GM18511 (cell line): ENCODE measurements around the gene INMT.

Source experiments
- ATAC-seq: cut with Tn5 transposase; IDR thresholded peaks from one replicate; pipeline ENCODE4 v1.9.1; 2021; ENCODE audit warnings: mild to moderate bottlenecking, moderate library complexity; ENCODE audit not compliant: unreplicated experiment

The INMT gene

DNA sequence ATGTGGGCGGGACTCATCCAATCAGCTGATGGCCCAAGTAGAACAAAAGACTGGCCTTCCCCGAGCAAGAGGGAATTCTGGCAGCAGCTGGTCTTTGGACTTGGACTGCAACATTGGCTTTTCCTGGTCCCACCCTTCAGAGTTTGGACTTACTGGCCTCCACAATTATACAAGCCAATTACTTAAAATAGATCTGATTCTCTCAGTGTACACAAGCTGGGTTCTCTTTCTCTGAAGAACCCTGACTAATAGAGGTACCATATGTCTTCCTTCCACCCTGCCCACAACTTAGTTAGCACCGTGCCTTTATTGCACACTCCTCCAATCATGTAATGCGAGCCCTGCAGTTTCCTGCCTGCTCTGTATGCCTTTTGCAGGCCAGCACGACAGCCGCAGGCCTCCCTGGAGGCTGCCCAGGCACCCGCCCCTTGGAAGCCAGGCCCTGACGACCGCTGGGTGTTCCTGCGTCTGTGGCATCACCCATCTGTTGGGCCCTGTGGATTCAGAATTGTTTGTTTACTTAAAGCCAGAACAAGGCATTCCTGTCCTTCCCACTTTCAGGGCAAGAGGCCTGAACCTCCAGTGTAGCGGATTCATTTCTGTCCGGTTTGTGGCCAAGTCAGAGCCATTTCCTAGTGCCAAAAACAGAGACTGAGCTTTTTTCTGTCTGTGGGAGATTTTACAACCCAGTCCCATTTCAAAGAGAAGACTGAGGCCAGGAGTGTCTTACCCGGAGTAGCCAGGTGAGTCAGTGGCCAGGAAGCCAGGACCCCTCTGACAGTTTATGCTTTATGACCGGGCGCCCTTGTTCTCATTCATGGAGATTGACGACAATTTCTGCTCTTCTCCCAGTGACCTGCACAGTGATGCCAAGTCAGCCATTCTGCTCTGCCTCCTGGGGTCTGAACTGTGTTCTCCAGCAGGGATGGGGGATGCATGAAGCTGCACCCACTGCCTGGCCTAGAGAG lies 968 bp upstream of the INMT start:
- ATAC-seq: no peak

DNA sequence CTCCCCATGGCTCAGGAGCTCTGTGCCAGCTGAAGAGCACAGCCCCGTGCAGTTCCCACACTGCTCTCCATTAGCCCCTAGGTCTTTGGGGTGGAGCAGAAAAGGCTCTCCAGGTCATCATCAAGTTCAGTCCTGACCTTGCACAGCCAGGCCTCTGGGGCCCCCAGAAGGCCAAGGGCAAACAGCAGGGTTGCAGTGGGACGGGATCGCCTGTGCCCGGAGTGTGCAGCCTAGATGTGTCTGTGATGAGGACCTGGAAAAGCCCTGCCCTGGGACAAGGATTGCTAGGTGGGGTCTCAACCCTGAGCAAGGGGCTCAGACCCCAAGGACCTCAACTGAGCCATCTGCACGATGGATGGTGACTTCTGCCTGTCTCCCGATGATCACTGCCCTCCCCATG lies 549 bp downstream of the INMT start:
- ATAC-seq: no peak

DNA sequence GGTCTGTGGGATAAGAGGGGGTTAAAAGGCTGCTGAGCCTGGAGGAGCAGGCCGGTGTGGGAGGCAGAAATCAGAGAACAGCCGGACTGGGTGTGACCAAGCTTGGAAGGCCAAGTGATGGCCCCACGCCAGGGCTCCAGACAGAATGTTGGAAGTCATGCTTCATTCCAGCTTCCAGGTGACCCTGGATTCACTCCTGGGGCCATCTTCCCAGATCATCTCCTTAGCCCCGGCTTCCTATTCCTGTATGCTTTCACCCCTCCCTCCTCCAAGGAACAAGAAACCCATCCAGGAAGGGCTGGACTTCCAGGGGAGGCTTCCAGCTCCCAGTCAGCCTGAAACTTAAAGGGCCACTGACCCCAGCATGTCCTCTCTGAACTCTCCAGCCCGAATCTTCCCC lies 1.0 kb downstream of the INMT start:
- ATAC-seq: no peak

DNA sequence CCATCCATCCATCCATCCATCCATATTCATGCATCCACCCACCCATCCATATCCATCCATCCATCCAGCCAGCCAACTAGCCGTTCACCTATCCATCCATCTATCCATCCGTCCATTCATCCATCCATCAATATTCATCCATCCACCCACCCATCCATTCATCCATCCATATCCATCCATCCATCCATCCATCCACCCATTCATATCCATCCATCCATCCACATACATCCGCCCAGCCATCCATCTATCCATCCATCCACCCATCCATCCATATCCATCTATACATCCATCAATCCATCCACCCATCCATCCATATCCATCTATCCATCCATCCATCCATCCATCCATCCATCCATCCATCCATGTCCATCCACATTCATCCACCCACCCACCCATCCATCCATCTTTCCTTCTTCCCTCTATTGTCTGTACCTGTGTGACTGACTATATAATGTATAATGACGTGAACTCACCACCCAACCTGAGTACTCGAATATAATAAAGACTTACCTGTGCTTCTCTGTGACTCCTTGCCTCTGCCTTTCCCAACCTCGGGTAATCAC lies 2.5 kb downstream of the INMT start:
- ATAC-seq: no peak

DNA sequence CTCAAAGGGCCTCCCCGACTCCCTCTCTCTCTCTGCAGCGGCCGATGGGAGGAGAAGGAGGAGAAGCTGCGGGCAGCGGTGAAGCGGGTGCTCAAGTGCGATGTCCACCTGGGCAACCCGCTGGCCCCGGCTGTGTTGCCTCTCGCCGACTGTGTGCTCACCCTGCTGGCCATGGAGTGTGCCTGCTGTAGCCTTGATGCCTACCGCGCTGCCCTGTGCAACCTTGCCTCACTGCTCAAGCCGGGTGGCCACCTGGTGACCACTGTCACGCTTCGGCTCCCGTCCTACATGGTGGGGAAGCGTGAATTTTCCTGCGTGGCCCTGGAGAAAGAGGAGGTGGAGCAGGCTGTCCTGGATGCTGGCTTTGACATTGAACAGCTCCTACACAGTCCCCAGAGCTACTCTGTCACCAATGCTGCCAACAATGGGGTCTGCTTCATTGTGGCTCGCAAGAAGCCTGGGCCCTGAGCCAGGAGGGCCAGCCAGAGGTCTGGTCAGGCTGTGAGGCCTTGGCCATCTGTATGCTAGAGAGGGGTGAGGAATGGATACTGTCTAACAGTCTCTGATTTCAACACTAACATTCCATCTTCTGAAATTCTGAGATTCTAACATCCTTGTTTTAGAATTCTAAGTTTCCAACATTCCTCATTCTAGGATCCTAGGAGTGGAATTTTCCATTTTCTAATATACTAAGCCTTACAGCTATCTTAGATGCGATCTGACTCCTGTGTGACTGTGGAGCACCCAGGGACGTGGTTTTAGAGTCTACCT lies 3.6 kb downstream of the INMT start:
- no peak for ATAC-seq

DNA sequence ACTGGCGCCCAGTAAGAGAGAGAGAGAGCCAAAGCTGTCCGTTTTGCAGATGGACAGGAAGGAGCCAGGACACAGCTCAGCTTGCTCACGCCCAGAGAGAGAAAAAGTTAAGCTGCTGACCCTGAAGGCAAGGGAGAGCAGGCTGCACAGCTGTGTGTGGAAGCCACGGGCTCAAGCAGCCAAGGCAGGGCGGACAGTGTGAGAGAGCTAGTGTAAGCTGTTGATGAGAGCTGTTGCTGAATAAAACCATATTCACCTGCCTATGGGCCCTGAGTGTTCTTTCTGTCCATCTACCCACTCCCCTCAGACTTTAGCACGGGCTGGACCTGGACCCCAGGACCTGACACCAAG lies 5.4 kb downstream of the INMT start:
- no peak for ATAC-seq

DNA sequence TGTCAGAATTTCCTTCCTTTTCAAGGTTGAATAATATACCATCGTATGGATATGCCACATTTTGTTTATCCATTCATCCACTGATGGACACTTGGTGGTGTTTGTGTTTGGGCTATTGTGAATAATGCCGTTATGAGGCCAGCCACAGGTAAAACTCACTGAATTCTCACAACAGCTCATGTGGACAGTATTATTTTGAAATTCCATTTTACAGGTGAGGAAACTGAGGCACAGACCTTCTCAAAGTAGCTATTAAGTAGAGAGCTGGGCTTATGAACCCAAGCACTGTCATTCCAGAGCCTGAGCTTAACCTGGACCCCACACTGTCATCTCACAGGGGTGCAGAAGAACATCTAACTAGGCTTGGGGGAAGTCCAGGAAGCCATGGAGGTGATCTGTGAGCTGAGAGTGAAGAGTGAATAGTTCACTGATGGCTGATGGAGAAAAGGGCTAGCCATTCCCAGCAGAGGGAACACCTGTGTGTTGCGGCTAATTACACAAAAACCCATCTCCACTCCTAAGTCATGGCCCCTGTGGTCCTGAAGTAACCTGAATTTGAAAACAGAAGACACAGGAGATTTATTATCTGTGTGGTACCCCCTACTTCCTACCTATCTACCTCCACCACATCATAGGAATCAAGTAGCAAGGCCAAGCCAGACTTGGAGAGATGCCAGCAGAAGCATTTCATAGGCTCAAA lies 8.7 kb downstream of the INMT start:
- no peak for ATAC-seq

DNA sequence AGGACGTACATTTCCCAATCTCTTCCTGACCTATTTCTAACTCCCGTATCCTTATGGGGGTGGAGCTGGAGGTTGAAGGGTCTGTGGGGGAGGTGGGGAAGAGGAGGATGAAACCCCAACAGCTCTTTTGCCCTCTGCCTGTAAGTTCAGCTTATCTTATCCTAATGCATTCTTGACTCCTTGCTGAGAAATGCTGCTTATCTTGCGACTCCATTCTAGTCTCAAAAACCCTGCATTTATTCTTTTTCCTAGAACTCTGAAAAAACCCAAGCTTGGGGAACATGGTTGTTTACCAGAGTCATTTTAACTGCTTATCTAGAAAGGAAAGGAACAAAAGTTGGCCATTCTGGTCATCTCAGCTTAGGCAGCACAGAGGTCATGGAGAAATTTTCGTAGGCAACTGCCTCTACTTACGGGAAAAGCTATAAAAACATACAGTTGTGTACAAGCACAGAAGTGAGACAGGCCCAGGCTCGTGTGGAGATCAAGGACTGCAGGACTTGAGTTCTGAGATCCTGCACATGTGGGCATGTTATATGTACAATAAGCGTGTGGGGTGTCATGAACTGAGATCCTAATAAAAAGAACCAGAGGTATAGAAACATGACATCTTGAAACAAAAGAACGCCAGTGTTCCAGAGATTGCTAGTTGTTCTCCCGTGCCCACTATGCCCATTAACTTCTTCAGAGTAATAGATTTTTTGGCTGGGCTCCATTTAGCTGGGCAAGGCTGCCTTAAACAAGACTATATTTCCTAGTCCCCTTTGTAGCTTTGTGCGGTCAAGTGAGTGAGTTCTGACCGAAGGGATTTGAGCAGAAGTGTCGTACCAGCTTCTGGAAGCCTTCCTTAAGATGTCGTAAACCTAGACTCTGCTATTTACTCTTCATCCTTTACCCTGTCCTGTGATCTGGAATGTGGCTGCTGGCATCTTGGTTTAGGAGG lies 9.6 kb downstream of the INMT start:
- ATAC-seq: no peak

DNA sequence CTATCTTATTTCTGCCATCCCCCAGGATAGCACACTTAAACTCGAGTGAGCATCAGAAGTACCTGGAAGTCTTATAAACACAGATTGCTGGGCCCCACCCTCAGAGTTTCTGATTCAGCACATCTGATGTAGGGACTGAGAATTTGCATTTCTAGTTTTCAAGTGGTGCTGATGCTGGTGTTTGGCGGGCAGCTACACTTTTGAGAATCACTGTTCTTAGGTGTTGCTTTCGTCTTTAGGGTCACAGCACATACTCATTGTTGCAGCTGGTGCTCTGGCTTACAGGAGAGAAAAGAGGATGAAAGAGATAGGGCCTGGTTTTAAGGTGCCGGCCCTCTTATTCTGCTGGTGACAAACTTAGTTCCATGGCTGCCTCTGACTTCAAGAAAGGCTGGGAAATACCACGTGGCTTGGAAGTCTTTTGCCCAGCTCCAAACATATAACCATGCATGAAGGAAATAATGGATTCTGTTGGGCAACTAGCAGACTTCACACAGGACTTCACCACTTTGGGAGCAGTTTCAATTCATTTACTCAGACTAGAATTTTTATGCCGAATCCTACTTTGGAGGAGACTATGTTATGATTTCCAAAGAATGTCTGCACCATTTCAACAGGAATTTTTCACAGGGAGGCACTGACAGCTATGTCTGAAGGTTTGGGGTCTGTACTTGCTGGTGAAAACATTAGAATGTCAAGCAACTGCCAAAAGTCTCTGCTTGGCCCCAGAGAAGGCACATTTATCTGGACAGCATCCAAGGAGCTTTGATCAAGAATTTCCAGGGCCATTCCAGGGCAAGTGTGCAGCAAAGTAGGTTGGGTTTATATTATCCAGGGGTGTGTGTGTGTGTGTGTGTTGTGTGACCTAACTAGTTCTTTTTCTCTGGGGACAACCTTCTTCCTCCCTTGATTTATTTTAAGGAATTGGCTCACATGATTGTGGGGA lies 12.4 kb downstream of the INMT start:
- peak; percentile 95 for ATAC-seq

DNA sequence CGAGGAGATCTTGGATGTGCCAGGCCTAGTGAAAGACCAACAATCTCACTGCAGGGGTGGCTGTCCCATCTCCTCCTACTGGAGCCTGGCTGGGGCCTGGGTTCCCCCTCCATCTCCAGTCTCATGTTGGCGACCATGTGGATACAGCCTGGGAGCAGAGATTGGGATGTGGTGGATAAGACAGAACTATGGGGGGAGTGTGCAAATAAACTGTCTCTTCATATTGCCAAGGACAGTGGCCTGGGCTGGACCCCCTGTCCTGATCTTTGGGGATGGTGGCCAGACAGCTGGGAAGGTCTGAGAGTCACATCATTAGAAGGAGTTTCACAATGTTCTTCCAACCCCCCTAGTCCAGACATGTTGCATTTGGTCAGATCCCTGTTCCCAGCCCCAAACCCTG lies 13.5 kb downstream of the INMT start:
- no peak for ATAC-seq

DNA sequence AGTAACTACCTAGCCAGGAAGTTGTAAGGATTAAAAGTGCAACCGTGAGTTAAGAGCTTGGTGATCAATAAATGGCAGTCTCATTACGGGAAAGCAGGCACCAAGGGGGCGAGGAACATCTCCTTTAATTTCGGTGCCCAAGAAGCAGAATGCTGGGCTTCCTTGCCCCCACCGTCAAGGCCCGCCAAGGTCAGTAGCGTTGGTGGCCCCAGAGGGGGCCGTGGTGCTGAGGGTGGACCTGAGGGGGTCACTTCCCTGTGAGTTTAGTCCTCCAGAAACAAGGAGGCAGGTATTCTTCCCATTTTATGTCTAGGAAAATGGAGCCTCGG lies 18.9 kb downstream of the INMT start:
- no peak for ATAC-seq

DNA sequence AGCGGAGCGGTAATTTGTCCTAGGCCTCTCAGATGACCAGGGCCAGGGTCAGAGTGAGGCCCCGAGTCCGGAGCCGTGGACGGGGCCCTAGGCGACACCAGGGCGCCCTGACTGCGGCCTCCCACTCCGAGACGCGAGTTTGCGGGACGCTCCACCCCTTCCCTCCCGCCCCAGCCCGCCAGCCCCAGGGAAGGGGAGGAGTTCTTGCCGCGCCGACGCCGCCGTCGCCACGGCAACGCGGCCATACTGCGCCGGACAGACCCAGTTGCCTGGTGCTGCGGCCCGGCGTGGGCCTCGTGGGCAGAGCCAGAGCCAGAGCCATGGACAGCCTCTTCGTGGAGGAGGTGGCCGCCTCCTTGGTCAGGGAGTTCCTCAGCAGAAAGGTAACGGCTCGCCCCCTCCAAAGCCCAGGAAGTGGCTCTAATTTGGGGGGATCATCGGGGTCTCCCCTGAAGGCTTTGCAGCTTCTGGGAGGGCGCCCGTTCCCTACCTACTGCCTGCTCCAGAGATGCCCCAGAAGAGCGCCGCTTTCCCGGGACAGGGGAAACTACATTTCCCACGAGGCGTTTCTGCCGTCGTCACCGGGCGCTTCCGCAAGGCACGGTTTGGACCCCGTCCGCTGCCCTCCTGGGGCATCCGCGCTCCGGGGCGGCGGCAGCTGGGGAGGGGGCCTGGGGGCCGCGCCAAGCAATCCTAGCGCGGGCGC lies 19.4 kb downstream of the INMT start, which contains the start of gene MINDY4:
TSS of gene MINDY4 (plus strand) at position 244 of the 706 bp plus-strand sequence. CDS start at position 321, 77 bp downstream.
- peak; percentile 90 for ATAC-seq

DNA sequence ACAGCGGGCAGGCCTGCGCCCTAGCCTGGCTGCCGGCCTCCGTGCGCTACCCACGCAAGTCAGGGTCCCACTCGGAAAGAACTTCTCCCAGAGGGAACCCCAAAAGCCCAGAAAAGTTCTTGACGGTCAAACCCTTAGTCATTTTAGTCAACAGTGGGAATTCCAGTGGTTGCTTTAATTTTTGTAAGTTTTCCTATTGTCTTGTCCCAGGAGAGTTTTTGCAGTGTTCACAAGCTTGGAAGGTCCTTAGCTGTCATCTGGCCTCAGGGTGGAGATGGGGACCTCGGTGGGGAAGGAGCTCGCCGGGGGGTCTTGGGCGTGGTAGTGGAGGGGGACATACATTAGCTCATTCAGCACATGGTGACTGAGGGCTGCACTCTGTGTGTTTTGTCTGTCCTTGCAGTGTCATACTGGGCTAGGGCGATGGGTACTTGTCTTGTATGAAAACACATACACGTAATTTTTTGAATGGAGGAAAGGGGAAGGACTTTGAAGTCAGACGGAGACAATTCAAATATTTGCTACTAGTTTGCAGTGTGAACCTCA lies 20.0 kb downstream of the INMT start:
- ATAC-seq: peak; percentile 43

DNA sequence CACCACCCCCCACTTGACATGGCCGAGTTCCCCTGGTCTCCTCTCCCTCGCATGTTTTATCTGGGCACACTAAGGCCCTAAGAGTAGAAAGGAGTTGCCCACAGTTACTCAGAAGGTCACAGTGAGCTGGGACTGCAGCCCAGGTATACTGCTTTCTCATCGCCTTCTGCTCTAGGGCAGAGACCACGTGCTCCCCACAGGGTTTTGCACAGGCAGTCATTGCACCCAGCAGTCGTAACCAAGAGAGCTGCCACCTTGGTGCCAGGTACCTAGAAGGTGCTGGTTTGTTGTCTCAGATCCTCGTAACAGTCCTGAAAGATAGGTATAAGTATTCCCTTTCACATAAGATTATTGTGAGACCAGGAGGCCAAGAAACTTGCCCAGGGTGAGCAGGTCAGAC lies 21.0 kb downstream of the INMT start:
- ATAC-seq: no peak

DNA sequence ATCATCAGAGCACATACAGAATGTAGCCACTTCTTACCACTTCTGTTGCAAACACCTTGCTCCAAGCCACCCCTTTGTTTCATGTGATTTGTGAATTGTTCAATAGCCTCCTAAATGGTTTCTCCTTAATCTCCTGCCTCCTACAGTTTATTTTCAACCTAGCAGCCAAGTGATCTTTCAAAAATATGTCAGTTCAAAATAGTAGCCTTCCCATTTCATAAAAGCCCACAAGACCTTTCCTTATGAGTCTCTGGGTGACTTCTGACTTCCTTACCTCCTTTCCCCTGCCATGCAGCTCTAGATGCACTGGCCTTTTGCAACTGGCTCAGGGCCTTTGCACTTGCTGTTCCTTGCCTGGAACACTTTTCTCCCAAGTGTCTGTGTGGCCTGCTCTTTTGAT lies 24.1 kb downstream of the INMT start:
- ATAC-seq: no peak

DNA sequence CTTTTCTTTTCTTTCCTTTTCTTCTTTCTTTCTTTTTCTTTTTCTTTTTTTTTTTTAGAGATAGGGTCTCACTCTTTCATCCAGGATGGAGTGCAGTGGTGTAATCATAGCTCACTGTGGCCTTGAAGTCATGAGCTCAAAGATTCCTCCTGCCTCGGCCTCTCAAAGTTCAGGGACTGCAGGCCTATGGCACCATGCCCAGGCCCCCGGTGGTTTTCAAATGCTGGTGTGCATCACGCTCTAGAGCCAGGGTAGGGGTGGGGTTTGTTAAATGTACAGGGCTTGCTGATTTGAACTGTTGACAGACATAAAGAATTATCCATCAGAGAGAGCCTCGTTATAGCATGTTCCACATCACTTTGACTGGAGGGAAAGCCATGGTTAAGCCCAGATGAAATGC lies 25.0 kb downstream of the INMT start:
- ATAC-seq: no peak

DNA sequence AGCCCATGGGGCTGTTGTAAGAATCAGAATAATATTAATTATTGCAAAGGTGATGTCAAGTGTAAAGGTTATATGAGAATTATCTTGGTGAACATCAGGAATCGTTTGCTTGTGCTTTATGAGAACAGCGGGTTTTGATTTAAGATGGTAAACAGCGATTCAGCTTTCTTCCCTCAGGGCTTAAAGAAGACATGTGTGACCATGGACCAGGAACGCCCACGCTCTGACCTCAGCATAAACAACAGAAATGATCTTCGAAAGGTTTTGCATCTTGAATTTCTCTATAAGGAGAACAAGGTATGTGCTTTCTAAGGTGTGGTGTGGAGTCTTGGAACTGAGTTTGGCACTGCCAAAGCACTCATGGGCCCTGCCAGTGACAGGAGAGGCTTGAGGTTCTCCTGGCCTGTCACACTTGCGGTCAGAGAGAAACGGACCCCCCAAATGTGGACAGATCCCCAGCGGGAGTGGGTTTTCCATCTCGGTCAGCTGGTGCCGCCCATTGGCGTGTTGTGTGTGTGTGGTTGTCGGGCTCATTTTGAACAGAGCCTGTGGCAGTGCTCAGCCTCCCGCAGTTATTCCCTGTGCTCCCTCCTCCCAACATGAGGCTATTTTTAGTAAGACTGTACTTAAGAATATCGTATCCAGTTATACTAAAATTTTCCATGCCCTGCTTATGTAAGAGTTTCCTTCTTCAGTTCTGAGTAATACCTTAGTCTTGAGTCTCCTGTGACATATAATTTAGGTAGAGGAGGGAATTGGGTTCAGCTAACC lies 26.5 kb downstream of the INMT start:
- no peak for ATAC-seq
